Islet of Langerhans (tissue), 1 donor: ENCODE results near the gene SMC5.
A peak's percentile ranks its signal among the peaks of the same experiment; 100 is the strongest.
"Not testable (repeated sequence)": the region's sequence is repeated elsewhere in the genome, so short reads cannot be mapped to it uniquely, and the experiment has no call there.

Experiments used
- FAIRE-seq: peaks from one replicate; lab custom pipeline; 2011; peaks lifted over from hg19 to GRCh38; lab: Jason Lieb, UNC

Gene SMC5

GRCh38 chr9:70367305-70367930 is 108.6 kb downstream of the SMC5 start:
- no peak for FAIRE-seq

GRCh38 chr9:70374962-70375618 is 116.3 kb downstream of the SMC5 start:
- no peak for FAIRE-seq

- peak; percentile 93 for FAIRE-seq
These were observed 123.4 kb downstream of the SMC5 start for GRCh38 chr9:70382046-70382708.

GRCh38 chr9:70382709-70383605 is 124.2 kb downstream of the SMC5 start:
- FAIRE-seq, result no peak

GRCh38 chr9:70385426-70385825 is 126.6 kb downstream of the SMC5 start:
- no peak for FAIRE-seq

GRCh38 chr9:70387663-70388062 is 128.9 kb downstream of the SMC5 start:
- FAIRE-seq, result no peak

- no peak for FAIRE-seq
These were observed 130.4 kb downstream of the SMC5 start for GRCh38 chr9:70389188-70389587.

GRCh38 chr9:70389621-70390266 is 131.0 kb downstream of the SMC5 start:
- FAIRE-seq, result no peak

GRCh38 chr9:70390933-70391341 is 132.2 kb downstream of the SMC5 start:
- FAIRE-seq, result no peak

- FAIRE-seq, result no peak
These were observed 133.4 kb downstream of the SMC5 start for GRCh38 chr9:70392189-70392588.

- no peak for FAIRE-seq
These were observed 134.1 kb downstream of the SMC5 start for GRCh38 chr9:70392850-70393249.

GRCh38 chr9:70395652-70396051 is 136.9 kb downstream of the SMC5 start:
- FAIRE-seq, result no peak

- FAIRE-seq, result peak; percentile 78
These were observed 139.4 kb downstream of the SMC5 start for GRCh38 chr9:70398145-70398556.

- no peak for FAIRE-seq
These were observed 140.4 kb downstream of the SMC5 start for GRCh38 chr9:70399141-70399540.

GRCh38 chr9:70400107-70400892 is 141.5 kb downstream of the SMC5 start:
- no peak for FAIRE-seq

- FAIRE-seq, result not testable (repeated sequence)
These were observed 142.5 kb downstream of the SMC5 start for GRCh38 chr9:70401241-70401640.

- FAIRE-seq, result no peak
These were observed 143.4 kb downstream of the SMC5 start for GRCh38 chr9:70402213-70402612.

- no peak for FAIRE-seq
These were observed 144.4 kb downstream of the SMC5 start for GRCh38 chr9:70403166-70403565.

GRCh38 chr9:70403618-70404025 is 144.8 kb downstream of the SMC5 start:
- no peak for FAIRE-seq

- FAIRE-seq, result no peak
These were observed 145.5 kb downstream of the SMC5 start for GRCh38 chr9:70404261-70404660.
